Omental fat pad (tissue), 4 donors: Measurements from ENCODE around the gene ALDH3B2. TPM values are rescaled to one million over a fixed set of nuclear protein-coding genes. Genes with fewer than 3 reads are reported as not detected.
"Not testable (repeated sequence)": the region's sequence is repeated elsewhere in the genome, so short reads cannot be mapped to it uniquely, and the experiment has no call there.

ENCODE experiments used
- ATAC-seq: fragments of 150-250 bp; one replicate; pipeline ENCODE4 v1.9.1; 2016; ENCODE audit warnings: mild to moderate bottlenecking, moderate library complexity; ENCODE audit not compliant: low FRiP score
- DNase-seq: peaks from one replicate; pipeline ENCODE4 v3.0.0-alpha.2; 2019; ENCODE audit warnings: low spot score
- total RNA-seq, 4 donors: library from RNA; depleted of rRNA; stranded (reverse); fragments of >200 nt; gene quantifications; one replicate each; pipeline ENCODE4 v1.1.0, GENCODE V29; 2016
- TF ChIP-seq, protein P1 (sequence below), 3 donors: fragments of 450-650 bp; IDR thresholded peaks; one replicate each; pipeline ENCODE4 v1.5.1; 2016 to 2017; ENCODE audit warnings: antibody characterized with exemption in 3 of 3, mild to moderate bottlenecking in 3 of 3, moderate library complexity in 2 of 3

The ALDH3B2 gene
- total RNA-seq, 4 donors from 2014 or later, result not detected

DNA sequence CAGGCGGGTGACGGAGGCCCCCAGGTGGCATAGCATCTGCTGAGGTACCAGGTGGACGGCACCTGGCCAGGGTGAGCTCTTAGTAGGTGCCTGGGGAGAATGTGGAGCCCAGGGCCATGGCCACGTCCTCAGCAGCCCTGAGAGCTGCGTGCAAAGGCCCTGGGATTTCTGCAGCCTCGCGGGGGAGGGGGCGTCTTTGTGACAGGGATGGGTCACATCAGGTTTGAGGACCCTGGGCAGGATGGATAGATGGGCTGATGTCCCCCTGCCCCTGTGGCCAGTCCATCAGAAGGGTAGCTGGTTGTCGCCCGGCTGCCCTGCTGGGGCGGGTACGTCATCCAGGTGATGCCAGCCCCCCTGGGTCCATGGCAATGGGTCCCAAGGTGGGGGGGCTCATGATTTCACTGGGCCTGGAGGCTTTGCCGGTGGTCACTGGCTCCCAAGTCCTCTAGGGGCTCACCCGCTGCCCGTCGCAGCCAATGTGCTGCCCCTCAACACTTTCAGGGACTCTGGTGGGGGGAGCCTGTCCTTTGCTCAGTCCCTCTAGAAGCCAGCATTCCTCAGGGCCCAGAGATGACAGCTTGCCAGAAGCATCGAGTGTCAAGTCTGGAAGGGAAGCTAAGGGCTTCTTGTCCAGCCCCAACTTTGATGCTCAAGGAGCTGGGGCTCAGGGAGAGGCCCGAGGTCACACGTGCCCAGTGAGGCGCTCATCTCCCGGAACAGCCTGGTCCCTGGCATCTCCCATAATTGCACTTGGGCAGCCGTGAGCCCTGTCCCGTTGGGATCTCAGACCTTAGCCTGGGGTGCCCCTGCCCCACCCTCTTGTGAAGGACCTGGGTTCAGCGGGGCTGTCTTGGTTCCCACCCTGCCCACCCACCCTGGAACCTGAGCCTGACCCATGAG lies 35.6 kb downstream of the ALDH3B2 start:
- TF ChIP-seq, protein P1, sequence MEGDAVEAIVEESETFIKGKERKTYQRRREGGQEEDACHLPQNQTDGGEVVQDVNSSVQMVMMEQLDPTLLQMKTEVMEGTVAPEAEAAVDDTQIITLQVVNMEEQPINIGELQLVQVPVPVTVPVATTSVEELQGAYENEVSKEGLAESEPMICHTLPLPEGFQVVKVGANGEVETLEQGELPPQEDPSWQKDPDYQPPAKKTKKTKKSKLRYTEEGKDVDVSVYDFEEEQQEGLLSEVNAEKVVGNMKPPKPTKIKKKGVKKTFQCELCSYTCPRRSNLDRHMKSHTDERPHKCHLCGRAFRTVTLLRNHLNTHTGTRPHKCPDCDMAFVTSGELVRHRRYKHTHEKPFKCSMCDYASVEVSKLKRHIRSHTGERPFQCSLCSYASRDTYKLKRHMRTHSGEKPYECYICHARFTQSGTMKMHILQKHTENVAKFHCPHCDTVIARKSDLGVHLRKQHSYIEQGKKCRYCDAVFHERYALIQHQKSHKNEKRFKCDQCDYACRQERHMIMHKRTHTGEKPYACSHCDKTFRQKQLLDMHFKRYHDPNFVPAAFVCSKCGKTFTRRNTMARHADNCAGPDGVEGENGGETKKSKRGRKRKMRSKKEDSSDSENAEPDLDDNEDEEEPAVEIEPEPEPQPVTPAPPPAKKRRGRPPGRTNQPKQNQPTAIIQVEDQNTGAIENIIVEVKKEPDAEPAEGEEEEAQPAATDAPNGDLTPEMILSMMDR (IDR thresholded peaks at IDR 0.05), result no peak
- ATAC-seq, result no peak
- no peak for DNase-seq

DNA sequence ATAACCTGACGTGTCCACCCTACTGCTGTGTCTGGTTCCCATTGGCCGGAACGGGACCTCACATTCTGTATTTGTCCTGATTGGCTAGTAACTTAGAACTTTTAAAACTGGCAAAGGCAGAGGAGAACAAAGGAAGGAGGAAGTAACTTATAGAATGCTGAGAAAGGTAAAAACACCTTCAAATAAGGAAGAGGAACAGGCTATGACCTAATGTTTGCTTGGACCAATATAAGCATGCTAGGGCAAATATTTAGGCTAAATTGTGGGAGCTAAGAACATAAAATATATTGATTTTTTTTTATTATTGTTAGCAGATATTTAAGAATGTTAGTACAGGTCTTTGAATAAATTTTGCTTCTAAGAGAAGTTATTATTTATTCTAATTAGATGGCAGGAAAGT lies 37.0 kb downstream of the ALDH3B2 start:
- DNase-seq, ATAC-seq: not testable (repeated sequence)

DNA sequence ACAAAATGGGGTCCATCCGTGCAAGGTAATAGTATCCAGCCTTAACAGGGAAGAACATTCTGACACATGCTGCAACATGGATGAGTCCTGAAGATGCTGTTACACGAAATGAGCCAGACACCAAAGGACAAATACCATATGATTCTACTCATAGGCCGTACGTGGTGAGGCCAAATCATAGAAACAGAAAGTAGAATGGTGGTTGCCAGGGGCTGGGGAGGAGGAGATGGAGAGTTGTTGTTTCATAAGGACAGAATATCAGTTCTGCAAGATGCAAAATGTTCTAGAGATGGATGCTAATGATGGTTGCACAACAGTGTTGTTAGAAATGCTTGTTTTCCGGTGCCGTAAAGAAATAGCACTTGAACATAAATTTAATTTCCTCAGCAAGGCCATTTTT lies 37.5 kb downstream of the ALDH3B2 start:
- DNase-seq (no peak), ATAC-seq (no peak)
- TF ChIP-seq, protein P1 (IDR thresholded peaks at IDR 0.05), result no peak

DNA sequence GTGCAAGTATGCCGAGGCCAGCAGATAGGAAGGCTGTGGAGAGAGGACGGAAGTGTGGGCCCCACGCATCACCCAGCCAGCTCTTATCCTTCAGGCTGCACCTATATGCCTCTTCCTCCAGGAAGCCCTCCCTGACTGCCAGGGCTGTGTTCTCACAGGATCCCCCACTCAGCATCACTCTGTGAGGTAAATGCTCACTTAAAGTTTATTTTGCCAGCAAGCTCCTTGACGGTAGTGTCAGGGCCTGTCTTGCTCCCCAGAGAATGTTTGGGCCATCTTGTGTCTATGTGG lies 39.2 kb downstream of the ALDH3B2 start:
- DNase-seq, result no peak
- no peak for ATAC-seq
- TF ChIP-seq, protein P1 (IDR thresholded peaks at IDR 0.05), result no peak

DNA sequence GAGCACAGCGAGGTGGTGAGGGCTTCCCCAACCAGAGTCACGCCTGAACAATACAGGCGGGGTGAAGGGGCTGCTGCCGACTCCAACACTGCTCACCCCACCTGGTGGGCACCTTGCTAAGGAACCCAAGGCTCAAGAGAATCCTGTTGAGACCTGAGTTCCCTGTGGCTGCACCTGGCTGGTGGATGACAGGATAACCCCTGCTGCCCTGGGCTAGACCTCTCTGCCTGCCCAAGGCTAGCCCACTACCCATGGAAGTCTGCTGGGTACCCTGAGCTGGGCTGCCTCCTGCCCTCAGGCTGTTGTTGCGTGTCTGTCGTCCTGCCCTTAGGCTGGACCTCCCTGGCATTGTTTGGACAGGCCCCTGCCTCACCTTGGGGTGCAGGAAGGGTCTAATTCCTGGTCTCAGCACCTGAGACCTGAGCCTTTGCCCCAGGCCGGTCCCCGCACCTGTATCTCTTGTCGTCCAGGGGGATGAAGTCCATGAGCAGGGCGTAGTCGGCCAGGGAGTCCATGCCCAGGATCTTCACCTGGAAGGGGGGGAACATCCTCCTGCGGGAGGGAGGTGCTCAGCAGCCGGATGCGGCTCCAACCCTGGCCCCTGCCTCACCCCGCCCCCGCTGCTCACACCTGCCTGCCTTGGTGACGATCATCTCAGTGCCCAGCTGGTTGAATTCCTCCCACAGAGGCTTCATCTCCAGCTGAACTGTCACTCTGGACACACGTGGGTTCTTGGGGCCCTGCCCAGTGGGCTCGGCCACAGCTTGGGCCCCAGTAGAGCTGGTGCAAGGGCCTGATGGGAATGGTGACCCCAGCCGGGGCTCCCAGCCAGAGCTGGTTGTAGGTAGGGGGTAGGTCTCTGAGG lies 39.8 kb downstream of the ALDH3B2 start:
- ATAC-seq (no peak), DNase-seq (no peak)
- TF ChIP-seq, protein P1 (IDR thresholded peaks at IDR 0.05), result no peak

DNA sequence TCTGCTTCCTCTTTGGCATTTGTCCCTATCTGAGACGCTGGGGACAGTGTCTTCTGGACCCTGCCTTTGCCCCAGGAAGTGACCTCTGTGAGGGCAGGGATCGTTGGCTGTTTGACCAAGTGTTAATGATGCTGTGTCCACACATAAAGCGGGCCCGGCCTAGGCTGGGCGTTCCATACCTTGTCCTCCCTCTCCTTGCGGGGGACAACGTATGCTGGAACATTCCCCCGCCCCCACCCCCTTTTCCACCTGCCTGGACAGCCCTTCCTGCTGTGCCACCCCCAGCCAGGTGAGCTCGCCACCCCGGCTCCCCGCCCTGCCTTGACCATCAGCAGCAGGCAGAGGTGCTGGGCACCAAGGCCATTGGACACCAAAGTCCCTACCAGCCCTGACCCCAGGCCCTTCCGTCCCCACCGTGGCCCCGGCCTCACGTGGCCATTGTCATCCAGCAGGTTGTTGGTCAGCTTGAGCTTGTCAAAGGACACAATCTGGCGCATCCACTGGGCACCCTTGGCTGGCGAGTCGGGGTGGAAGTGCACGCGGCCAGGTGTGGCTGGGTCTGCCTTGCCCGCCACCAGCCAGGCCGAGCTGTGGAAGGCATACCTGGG lies 40.6 kb downstream of the ALDH3B2 start:
- no peak for ATAC-seq
- DNase-seq, result no peak
- TF ChIP-seq, protein P1 (IDR thresholded peaks at IDR 0.05), result no peak
